Bone marrow (tissue), 2 donors: ENCODE measurements around the gene MEX3B.

Experiments
- DNase-seq, 2 donors: peaks; one replicate each; lab custom pipeline; 2025; lab: John Stamatoyannopoulos, UW

The MEX3B gene

DNA sequence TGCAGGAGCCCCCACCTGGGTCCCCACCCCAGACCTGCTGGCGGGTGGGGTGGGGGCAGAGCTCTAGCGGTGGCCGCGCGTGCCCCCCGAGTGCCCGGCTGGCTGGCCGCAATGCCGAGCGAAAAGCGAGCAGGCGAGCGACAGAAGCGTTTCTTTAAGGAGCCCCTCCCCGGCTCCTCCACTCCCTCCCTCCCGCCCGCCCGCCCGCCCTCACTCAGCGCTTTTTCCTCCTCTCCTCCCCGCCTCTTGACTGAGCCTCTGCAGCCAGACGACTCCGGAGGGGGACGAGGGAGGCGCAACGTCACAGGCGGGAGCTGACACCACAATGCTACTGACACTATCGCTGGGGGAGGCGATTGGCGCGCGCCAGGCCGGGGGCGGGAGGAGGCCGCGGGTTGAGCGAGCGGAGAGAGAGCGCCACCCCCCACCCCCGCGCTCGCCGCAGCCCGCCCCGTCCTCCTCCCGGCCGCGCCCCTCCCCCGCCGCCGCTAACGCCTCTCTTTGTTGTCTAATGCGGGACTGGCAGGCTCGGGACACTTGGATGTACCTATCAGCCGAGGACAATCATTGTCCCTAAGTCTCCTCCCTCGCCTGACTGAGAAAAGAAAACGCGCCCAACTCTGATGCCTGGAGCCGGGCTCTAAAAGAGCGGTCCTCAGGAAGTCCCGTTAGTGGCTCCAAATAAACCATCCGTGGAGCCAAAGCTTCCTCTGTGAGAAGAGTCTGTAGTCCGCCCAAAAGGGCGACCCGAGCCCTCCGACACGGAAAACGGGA, at the start of gene MEX3B:
Gene MEX3B (minus strand): TSS at position 127 of the 774 bp plus-strand sequence. CDS start 313 bp downstream, outside the sequence.
- DNase-seq = peak; percentile 75 to 98

DNA sequence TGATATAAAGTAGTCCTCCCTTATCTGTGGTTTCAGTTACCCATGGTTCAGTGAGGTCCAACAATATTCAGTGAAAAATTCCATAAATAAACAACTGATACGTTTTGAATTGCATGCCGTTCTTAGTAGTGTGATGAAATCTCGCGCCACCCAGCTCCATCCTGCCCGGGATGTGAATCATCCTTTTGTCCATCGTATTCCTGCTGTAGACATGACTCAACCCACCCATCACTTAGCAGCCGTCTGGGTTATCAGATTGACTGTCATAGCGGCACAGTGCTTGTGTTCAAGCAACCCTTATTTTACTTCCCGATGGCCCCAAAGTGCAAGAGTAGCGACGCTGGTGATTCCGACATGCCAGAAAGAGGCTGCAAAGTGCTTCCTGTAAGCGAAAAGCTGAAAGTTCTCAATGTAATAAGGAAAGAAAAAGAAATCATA, 48.0 kb upstream of the MEX3B start:
- no peak for DNase-seq

DNA sequence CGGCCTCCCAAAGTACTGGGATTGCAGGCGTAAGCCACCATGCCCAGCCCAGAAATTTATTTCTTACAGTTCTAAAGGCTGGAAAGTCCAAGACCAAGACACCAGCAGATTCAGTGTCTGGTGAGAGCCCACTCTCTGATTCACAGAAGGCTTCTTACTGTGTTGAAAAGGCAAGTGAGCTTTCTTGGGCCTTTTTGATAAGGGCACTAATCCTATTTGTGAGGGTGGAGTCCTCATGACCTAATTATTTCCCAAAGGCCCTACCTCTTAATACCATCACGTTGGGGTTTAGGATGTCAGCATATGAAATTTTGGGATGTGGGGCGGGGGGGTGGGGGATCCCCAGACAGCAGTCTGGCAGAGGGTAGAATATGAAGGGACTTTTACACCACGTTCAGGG, 47.5 kb upstream of the MEX3B start:
- DNase-seq = no peak

DNA sequence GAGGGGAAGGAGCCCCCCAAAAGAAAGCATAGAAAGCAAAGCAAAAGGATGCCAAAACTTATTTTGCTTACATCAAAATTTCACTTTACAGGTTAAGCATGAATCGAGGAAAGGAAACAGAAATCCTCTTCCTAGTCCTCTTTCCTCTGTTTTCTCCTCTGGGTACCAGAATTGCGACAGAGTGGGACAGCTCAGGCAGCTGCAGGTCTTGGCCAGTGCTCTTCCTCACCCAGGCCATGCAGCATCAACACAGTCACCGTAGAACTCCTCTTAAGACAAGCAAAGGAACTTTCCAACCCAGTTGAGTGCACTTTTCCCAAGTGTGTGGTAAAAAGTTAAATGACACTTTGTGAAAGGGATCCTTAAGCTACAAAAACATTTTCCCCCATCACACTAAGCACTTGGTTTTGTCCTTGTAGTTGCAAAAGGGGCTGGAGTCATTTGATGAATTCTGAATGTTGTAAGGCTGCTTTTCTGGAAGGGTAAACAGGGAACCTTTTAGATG, 45.9 kb upstream of the MEX3B start:
- DNase-seq = no peak

DNA sequence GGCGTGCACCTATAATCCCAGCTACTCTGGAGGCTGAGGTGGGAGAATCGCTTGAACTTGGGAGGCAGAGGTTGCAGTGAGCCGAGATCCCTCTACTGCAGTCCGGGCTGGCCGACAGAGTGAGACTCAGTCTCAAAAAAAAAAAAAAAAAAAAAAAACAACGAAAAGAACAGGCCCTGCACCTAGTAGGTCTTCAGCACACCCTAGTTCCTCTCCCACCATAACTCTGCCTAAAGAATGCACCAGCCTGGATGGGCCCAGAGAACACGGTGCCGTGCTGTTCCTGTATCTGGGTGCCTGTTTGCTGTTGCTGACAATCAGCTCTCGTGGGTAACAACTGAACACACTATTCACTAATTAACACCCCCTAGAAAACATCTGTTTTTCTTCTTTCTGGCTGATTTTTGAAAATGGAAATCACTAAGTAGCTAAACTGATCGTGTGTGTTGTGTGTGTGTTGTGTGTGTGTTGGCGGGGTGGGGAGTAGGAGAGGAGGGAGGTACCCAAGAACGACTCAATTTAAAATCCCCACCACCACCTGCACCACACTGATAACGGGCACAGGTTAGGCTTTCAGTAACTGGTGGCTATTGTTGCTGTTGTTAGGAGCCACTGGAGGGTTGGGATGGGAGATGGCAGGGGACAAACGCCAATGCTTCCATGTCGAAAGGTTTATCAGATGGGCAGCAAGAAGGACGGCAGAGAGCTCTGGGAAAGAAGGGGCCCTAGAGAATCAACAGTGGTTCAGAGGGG, 40.6 kb upstream of the MEX3B start:
- no peak for DNase-seq

DNA sequence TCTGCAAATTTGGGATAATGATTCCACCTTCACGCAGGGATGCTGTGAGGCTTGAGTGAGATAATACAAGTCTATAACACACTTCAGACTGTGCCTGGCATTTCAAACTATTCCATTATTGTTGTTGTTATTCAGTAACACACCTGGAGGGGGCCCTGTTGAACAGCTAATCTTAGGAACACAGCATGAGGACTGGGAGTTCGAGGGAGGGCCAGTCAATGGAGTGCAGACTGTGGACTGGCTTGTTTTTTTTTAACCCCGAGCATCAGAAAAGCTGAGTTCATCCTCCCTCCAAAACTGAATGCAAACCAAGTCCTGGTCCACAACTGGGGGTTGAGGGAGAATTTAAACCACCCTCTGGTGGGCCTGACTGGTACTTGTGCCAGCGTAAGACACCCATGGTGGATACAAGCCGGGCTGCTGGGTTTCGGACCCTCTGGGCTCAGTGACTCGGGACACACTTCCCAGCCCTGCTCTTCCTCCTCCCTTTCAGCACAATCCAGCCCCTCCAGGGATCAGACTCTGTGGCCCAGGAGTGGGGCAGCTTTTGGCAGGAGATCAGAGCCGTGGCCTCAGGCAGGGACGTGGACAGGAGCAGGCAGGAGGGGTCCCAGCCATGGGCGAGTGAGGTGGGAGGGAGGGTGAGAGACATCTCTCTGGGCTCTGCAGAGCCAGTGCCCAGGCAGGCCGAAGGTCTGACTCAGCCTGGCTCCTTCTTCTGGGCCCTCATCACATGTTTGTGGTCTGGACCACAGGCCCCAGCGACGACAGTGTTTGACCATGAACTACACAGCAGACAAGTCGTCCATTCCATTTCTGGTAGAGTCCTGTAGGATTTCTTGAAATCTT, 36.3 kb upstream of the MEX3B start:
- DNase-seq = no peak

DNA sequence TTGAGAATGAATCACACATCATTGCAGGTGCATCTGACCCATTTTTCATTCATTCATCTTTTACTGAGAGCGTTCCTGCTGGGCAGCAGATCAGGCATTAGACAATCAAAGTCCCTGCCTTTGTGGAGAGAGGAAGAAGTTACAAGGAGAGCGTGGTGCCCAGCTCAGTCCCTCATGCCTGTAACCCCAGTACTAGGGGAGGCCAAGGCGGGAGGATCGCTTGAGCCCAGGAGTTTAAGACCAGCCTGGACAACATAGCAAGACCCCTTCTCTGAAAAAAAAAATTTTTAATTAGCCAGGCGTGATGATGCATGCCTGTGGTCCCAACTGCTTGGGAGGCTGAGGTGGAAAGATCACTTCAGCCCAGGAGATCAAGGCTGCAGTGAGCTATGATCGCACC, 35.0 kb upstream of the MEX3B start:
- no peak for DNase-seq

DNA sequence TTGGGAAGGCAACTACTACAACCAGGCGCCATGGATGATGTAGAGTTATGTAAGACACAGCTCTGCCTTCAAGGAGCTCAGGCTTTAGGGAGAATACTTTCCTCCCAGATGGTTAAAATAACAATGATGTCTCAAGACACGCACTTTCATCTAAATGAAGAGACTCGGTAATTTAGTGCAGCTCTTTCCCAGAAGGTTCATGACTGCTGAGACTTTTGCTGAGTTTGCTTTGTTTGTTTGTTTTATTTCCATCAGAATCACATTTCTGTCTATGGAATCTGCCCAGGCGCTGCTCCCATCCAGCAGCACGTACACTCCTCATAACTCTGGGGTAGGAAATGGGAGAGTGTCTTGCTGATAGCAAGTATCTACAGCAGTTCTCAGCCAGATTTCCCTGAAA, 33.9 kb upstream of the MEX3B start:
- DNase-seq = no peak

DNA sequence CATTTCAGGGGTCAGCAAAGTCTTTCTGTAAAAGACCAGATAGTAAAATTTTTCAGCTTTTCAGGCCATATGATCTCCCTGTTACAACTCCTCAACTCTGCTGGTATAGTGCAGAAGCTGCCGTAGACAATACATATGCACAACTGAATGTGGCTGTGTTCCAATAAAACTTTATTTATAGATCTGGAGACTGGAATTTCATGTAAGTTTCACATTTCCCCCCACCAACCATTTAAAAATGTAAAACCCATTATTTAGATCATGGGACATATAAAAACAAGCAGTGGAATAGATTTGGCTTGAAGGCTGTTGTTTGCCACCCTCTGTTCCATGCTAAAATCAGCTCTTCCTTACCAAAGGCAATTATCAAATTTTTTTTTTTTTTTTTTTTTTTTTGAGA, 28.8 kb upstream of the MEX3B start:
- no peak for DNase-seq

DNA sequence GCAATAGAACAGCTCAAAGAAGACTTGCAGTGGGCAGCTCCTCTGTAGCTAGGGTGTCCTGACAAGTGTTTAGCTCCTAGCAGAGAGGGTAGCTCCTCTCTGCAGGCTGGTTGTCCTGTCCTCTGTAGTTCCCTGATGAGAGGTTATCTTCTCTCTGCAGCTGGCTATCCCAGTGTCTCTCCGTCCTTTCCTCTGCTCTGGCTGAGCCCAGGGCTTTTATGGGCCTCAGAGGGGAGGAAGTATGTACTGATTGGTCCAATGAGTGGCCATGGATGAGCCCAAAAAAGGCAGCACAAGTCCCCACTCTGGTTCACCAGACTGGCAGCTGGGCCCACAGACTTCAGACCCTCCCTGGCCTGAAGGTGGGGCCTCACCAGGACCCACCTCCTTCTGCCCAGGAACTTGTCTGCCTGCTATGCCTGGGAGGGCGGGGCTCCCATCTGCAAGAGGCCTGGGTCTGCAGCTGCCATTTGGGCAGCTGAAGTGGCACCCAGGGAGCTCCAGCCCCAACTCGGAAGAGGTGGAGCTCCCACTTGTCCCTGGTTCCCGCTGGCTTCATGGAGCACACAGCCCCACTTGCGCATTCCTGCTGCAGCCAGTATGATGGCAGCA, 27.2 kb upstream of the MEX3B start:
- DNase-seq = no peak

DNA sequence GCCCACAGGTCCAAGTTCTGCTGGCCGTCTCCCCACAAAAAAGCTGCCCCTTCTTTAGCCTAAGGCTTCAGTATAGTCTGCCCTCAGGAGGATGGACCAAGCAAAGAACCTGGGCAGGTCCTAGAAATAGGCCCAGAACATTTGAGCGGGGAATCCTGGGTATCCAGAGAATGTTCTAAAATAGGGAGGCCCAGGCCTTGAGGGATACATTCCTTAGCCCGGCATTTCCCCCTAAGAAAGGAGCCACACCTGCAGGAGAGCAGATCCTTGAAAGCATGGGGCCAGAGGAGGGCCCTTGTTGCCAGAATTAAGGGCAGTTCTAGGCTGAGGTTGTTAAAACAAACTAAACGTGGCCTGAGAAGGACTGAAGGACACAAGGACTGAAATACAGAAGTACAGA, 20.6 kb upstream of the MEX3B start:
- DNase-seq = no peak

DNA sequence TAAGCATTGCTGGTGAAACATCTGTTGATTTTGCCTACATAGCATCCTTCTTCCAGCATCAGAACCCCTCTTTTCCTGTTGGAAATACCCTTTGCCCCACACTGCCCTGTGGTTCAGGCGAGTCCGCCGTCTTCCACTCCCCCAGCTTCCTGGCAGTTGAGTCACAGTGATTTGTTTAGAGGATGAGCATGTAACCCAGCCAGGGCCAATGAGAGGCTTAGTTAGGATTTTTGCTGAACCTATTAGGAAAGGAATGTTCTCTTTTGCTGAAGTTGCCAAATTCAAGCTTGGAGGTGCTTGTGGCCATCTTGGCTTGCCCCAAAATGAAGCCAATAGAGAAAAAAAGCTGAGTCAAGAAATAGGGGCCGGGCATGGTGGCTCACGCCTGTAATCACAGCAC, 19.0 kb upstream of the MEX3B start:
- DNase-seq = no peak

DNA sequence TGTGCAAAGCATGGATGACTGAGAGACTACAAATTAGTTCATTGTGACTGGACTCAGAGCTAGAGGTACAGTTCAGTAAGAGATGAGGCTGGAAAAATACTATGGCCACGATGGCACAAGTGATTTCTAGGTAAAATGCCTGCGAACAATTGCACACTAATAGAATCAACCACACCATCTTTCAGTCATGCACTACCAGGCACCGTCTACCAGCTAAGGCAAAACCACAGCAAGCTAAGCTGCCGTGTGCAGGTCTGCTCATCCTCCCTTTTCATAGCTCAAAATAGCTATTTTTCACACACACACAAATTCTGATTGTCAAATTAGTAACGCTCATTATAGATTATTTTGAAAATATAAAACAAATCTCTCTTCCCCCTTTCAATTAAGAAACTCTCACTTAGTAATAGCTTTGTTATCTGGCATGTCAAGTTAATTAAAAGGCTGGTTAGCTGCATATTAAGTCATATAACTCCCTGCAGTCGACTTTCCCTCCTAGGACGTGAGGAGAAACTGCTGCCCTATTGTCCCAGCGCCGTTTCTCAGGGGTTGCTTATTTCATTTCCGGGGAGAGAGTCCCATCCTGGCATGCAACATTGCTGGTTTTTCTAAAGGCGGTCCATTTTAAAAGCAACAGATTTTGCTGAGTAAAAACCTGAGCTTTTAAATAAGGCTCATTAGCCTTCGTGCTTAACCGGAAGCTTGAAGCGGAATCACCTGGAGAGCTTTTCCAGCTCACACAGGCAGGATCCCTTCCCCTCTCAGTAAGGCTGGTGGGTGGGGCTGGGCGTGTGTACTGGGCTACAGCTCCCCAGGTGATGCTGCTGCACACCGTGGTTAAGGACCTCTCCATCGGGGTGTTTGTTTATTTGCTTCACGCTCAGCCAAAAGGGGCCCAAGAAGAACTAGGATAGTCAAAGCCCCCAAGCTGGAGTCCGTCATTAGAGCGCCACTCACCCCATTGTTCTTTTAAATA, 16.9 kb upstream of the MEX3B start:
- DNase-seq = no peak

DNA sequence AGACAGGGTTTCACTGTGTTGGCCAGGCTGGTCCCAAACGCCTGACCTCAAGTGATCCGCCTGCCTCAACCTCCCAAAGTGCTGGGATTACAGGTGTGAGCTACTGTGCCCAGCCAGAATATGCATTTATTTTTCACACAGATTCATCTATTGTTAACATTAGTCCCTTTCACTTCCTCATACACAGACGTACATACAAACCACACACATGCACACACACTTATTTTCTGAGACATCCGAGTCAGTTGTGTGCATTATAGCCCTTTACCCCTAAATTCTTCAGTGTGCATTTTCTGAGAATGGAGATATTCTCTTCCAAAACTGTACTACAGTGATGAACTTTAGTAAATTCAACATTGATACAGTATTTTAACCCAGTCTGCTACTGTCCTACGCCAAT, 15.0 kb upstream of the MEX3B start:
- no peak for DNase-seq

DNA sequence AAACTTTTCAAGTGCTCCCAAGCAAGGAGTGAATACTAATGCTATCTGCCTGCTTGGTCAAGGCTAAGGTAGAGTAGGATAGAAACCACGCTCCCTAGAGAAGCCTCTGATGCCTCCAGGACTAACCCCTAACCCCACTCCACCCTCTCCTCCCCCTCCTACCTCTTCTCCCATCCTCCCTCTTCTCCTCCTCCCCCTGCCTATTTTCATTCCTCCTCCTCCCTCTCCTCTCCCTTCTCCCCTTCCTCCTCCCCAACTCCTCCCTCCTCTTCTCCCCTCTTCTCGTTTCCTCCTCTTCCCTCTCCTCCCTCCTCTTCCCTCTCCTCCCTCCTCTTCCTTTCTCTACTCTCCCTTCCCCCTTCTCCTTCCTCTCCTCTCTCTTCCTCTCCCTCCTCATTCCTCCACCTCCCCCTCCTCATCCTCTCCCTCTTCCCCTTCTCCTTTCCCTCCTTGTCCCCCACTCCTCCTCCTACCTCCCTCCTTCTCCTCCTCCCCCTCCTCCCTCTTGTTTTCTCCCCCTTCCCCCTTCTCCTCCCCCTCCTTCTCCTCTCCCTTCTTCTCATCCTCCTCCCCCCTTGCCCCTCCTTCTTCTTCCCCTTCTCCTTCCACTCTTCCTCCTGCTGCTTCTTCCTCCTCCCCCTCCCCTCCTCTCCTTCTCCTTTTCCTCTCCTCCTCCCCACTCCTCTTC, 12.8 kb upstream of the MEX3B start:
- DNase-seq = no peak

DNA sequence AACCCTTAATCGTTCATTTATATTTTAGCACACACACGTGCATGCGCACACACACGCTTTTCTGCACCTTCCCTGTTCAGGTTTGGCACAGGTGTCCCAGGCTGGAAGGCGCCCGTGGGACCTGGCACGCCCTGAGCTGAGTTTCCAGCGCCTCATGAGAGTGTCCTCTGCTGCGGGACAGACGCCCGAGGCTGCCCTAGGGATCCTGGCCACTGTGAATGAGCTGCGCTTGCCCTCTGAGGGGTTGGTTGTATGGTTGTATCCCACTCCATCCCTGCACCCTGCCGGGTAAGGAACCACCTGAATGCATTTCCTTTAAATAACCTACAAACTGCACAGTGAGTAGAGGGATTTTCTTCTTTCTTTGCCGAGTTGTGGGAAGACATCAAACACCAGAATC, 12.2 kb upstream of the MEX3B start:
- no peak for DNase-seq

DNA sequence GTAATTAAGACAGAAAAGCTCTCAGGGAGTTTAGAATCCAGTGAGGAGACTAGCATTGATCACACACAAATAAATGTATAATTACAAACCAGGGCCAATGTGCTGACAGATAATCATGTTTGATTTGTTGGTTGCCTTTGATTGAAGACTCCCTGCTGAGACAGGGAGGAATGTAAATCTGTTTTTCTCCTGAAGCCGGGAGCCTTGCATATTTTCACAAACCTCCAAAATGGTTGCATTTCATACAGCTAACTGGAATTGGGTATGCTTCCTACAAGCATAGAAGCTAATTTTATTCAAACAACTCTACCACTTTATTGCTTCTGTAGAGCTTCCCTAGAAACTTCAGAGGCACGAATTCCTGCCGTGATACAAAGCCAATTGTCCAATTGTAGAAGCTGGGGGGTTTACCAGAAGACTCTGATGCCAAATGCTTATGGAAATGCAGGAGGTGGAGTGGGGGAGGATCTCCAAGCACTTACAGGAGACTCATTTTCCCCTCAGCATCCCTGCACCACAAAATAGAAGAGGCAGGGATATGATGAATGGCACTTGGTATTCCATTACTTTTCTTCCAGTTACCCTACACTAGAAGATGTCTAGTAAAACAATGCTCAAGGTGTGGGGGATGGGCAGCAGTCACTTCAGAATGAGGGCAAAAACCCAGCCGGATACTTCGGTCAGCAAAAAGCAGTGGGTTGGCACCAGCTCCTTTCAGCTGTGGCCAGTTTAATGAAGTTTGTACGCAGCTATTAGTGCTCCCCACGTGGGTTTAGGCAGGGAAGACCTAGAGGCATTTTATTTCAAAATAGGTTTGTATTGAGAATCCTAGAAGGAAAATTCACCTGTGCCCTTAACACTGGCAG, 11.4 kb upstream of the MEX3B start:
- DNase-seq = no peak

DNA sequence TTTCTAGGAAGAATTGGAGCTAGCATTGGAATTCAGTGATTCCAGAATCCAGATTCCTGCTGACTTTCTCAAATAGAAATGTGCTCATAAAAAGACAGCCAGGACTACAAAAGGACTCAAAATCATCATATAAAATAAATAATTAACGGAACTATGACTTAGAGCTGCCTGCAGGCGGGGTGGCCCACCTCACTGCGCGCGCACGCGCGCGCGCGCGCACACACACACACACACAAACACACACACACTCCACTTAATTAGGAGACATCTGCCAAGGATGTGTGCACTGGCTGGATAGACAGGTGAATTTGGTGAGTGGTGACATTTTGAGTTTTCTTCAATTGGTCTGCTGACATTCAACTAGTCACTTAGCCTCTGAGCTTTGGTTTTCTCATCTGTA, 6.9 kb upstream of the MEX3B start:
- DNase-seq = no peak

DNA sequence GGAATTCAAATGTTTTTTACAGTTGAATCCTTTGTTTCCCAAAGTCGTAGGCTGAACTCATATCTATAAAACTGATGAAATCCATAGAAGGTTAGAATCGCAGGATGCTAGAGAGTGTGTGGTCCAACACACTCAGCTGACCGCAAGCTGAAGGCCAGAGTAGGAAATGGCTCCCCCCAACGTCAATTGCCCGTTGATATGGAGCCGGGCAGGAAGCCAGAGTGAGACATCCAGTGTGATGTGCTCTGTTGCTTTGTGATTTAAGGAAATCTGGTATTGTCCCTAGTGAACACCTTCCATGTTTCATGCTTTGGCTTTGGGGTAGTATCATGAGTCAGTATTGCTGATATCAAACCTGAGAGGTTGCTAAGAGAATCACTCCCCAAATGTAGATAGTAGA, 5.8 kb upstream of the MEX3B start:
- no peak for DNase-seq
